Measurements from ENCODE around the gene KIF23. TPM values are rescaled to one million over a fixed set of nuclear protein-coding genes. Genes with fewer than 3 reads are reported as not detected.

The KIF23 gene
- total and polyA plus RNA-seq, 8 donors = 3.5 to 69.2 (median 31.0) TPM

DNA sequence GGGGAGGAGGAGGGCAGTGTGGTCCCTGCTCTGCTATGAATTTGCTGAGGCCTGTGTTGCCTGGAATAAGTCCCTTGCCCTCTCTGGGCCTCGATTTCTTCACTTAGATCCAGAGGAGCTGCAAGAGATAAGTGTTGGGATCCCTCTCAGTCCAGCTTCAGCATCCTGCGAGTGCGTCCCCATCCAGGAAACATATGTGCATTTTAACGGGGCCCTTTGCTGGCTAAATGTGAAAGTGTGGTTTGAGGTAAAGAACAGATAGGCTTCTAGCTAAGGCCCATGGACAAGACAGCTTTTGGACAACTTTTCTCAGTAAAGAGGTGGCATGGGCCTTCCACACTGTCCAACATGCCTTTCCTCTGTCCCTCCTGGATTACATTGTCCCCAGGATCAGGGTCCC is 64.9 kb downstream of the KIF23 start:
- Histone ChIP-seq H3K4me1 (no peaks in the 10 kb centered on the region), H3K9me3 (no peaks in the 10 kb centered on the region), H3K27ac (no peak overlapping the region), H3K27me3 (no peaks in the 10 kb centered on the region), H3K36me3 (no peaks in the 10 kb centered on the region), H3K4me3 (no peak overlapping the region)
- ATAC-seq = no peak
- intact Hi-C loops (cut with DNase I) = no loop called here
- DNase-seq = no peak
- TF ChIP-seq, protein P1, sequence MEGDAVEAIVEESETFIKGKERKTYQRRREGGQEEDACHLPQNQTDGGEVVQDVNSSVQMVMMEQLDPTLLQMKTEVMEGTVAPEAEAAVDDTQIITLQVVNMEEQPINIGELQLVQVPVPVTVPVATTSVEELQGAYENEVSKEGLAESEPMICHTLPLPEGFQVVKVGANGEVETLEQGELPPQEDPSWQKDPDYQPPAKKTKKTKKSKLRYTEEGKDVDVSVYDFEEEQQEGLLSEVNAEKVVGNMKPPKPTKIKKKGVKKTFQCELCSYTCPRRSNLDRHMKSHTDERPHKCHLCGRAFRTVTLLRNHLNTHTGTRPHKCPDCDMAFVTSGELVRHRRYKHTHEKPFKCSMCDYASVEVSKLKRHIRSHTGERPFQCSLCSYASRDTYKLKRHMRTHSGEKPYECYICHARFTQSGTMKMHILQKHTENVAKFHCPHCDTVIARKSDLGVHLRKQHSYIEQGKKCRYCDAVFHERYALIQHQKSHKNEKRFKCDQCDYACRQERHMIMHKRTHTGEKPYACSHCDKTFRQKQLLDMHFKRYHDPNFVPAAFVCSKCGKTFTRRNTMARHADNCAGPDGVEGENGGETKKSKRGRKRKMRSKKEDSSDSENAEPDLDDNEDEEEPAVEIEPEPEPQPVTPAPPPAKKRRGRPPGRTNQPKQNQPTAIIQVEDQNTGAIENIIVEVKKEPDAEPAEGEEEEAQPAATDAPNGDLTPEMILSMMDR (IDR thresholded peaks at IDR 0.05) = no peak

- no peak overlapping the region for H3K4me3 ChIP-seq
- H3K4me1 ChIP-seq = no peaks in the 10 kb centered on the region
- TF ChIP-seq, protein P1 (IDR thresholded peaks at IDR 0.05) = no peak
- no peaks in the 10 kb centered on the region for H3K27me3 ChIP-seq
- H3K9me3 ChIP-seq = no peaks in the 10 kb centered on the region
- intact Hi-C loops (cut with DNase I) = no loop called here
- no peak overlapping the region for H3K27ac ChIP-seq
- H3K36me3 ChIP-seq = no peaks in the 10 kb centered on the region
- DNase-seq (no peak), ATAC-seq (no peak)
Measured at GRCh38 chr15:69479971-69480370, 65.8 kb downstream of the KIF23 start.

GRCh38 chr15:69480932-69481331 is 66.8 kb downstream of the KIF23 start:
- TF ChIP-seq, protein P1 (IDR thresholded peaks at IDR 0.05) = no peak
- no peak for ATAC-seq
- Histone ChIP-seq H3K4me3 (no peak overlapping the region), H3K4me1 (no peaks in the 10 kb centered on the region), H3K36me3 (no peaks in the 10 kb centered on the region), H3K27ac (no peak overlapping the region), H3K27me3 (no peaks in the 10 kb centered on the region), H3K9me3 (no peaks in the 10 kb centered on the region)
- DNase-seq = no peak
- intact Hi-C loops (cut with DNase I) = no loop called here

DNA sequence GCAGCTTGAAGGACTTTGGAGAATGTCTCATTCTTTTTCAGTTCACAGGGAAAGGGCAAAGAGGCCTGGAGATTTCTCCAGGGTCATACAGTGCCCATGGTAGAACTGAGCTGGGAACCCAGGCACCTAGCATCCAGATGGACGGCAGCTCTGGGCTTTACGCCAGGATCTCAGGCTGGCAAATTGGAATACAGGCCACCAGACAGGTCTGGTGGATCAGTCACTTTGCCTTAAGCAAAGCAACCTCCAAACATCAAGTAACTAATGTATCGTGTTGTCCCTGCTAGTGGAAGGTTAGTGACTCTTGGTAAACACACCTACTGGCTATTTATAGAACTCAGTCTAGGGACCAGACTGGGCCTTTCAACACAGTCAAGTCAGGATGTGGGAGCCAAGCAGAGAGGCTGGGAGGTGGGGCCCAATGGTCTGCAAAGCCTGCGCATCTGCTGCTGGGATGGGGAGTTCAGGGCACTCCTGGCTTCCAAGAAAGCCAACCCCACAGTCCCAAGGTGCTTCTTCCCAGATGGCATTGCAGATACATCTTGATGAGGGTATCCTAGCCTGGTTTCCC is 68.6 kb downstream of the KIF23 start:
- Histone ChIP-seq H3K4me1 (no peaks in the 10 kb centered on the region), H3K27ac (no peak overlapping the region), H3K9me3 (no peaks in the 10 kb centered on the region), H3K36me3 (no peaks in the 10 kb centered on the region), H3K4me3 (no peak overlapping the region), H3K27me3 (no peaks in the 10 kb centered on the region)
- DNase-seq = no peak
- TF ChIP-seq, protein P1 (IDR thresholded peaks at IDR 0.05) = no peak
- intact Hi-C loops (cut with DNase I) = no loop called here
- ATAC-seq = no peak

GRCh38 chr15:69484837-69485236 is 70.7 kb downstream of the KIF23 start:
- Histone ChIP-seq H3K27ac (no peak overlapping the region), H3K9me3 (no peaks in the 10 kb centered on the region), H3K4me3 (no peak overlapping the region), H3K36me3 (no peaks in the 10 kb centered on the region), H3K4me1 (peaks cover 0 to 4% of the 10 kb centered on the region in 2 donors), H3K27me3 (no peaks in the 10 kb centered on the region)
- TF ChIP-seq, protein P1 (IDR thresholded peaks at IDR 0.05) = no peak
- no peak for DNase-seq
- intact Hi-C loops (cut with DNase I) = no loop called here
- no peak for ATAC-seq
